IMR-90 (cell line): ENCODE measurements around the gene HDHD5. TPM values are rescaled to one million over a fixed set of nuclear protein-coding genes. Genes with fewer than 3 reads are reported as not detected.

Experiments used
- ATAC-seq: fragments of 200-7000 bp; cut with Tn5 transposase; 2 replicates; pipeline ENCODE4 v1.9.1; 2020; ENCODE audit warnings: low read depth, mild to moderate bottlenecking, moderate library complexity
- BruUV-seq: library from RNA; stranded (reverse); fragments of 400-500 nt; replicated peaks from 2 replicates; lab custom pipeline; 2021; lab: Mats Ljungman, UMichigan
- CTCF ChIA-PET: fragments of 300-600 bp; formaldehyde crosslinking; extraction: SDS; loops from one replicate; lab custom pipeline; 2021; ENCODE audit warnings: antibody characterized with exemption; lab: Yijun Ruan, JAX
- POLR2A ChIA-PET: fragments of 300-600 bp; sonication (Branson Sonifier 250); formaldehyde crosslinking; loops from one replicate; lab custom pipeline; 2022; ENCODE audit warnings: antibody characterized with exemption; ENCODE audit not compliant: unreplicated experiment; lab: Charles Lee
- DNase-seq: peaks from one replicate; pipeline ENCODE4 v3.0.0; 2013
- H2AFZ ChIP-seq: replicated peaks from 2 replicates; pipeline ENCODE3; 2013; ENCODE audit warnings: low read length, mild to moderate bottlenecking; ENCODE audit not compliant: poor library complexity
- H2AK5ac ChIP-seq: 2 replicates; pipeline ENCODE4 v1.6.1; 2013; ENCODE audit warnings: low read depth, low read length, inconsistent platforms
- H2AK9ac ChIP-seq: replicated peaks from 2 replicates; pipeline ENCODE3; 2013; ENCODE audit warnings: mild to moderate bottlenecking, low read depth, low read length, moderate library complexity; ENCODE audit not compliant: poor library complexity
- H2BK120ac ChIP-seq: 2 replicates; pipeline ENCODE4 v1.6.1; 2013; ENCODE audit warnings: low read depth, low read length, inconsistent platforms
- H2BK15ac ChIP-seq: 3 replicates; pipeline ENCODE4 v1.6.1; 2013; ENCODE audit warnings: low read depth, low read length, inconsistent platforms
- H2BK20ac ChIP-seq: 2 replicates; pipeline ENCODE4 v1.6.1; 2013; ENCODE audit warnings: low read depth, mild to moderate bottlenecking, inconsistent platforms, low read length, moderate library complexity
- H2BK5ac ChIP-seq: 2 replicates; pipeline ENCODE4 v1.6.1; 2013; ENCODE audit warnings: mild to moderate bottlenecking, low read depth, low read length, inconsistent platforms; ENCODE audit not compliant: poor library complexity, severe bottlenecking
- H3K14ac ChIP-seq: replicated peaks from 2 replicates; pipeline ENCODE4 v1.6.1; 2013; ENCODE audit warnings: low read depth, low read length, inconsistent platforms
- H3K18ac ChIP-seq: 2 replicates; pipeline ENCODE4 v1.6.1; 2013; ENCODE audit warnings: low read depth, low read length, control low read depth
- H3K23ac ChIP-seq: 2 replicates; pipeline ENCODE4 v1.6.1; 2013; ENCODE audit warnings: low read depth, low read length, inconsistent platforms
- H3K27ac ChIP-seq: 2 replicates; pipeline ENCODE4 v1.5.1; 2013; ENCODE audit warnings: mild to moderate bottlenecking, control low read depth, low read length; ENCODE audit not compliant: insufficient read depth
- H3K27me3 ChIP-seq: 2 replicates; pipeline ENCODE4 v1.6.1; 2013; ENCODE audit warnings: low read length; ENCODE audit not compliant: control insufficient read depth, insufficient read depth
- H3K36me3 ChIP-seq: 2 replicates; pipeline ENCODE4 v1.6.1; 2013; ENCODE audit warnings: low read length, mixed read lengths; ENCODE audit not compliant: control insufficient read depth, insufficient read depth
- H3K4ac ChIP-seq: 2 replicates; pipeline ENCODE4 v1.6.1; 2013; ENCODE audit warnings: low read depth, low read length, inconsistent platforms
- H3K4me1 ChIP-seq: 2 replicates; pipeline ENCODE4 v1.6.1; 2013; ENCODE audit warnings: low read length, mixed read lengths; ENCODE audit not compliant: control insufficient read depth, insufficient read depth
- H3K4me2 ChIP-seq: 2 replicates; pipeline ENCODE4 v1.6.1; 2013; ENCODE audit warnings: low read depth, mild to moderate bottlenecking, control low read depth, low read length, moderate library complexity
- H3K4me3 ChIP-seq: 2 replicates; pipeline ENCODE4 v1.5.1; 2013; ENCODE audit warnings: low read depth, mild to moderate bottlenecking, control low read depth, low read length, moderate library complexity; ENCODE audit not compliant: insufficient read depth
- H3K56ac ChIP-seq: 2 replicates; pipeline ENCODE4 v1.6.1; 2013; ENCODE audit warnings: low read length, inconsistent platforms; ENCODE audit not compliant: insufficient read depth; ENCODE audit errors: extremely low read depth
- H3K79me1 ChIP-seq, 2 experiments: 2 replicates each; pipeline ENCODE4 v1.6.1; 2013; ENCODE audit warnings: low read length in 2 of 2, inconsistent platforms in 1 of 2, low read depth in 1 of 2
- H3K9ac ChIP-seq: 2 replicates; pipeline ENCODE4 v1.6.1; 2013; ENCODE audit warnings: low read depth, low read length, control low read depth
- H3K9me1 ChIP-seq: 2 replicates; pipeline ENCODE4 v1.6.1; 2013; ENCODE audit warnings: low read length, inconsistent platforms; ENCODE audit not compliant: insufficient read depth
- H3K9me3 ChIP-seq: 2 replicates; pipeline ENCODE4 v1.6.1; 2013; ENCODE audit warnings: low read length; ENCODE audit not compliant: control insufficient read depth, insufficient read depth
- H4K20me1 ChIP-seq: 2 replicates; pipeline ENCODE4 v1.6.1; 2013; ENCODE audit warnings: low read length, inconsistent platforms; ENCODE audit not compliant: insufficient read depth
- H4K5ac ChIP-seq: 2 replicates; pipeline ENCODE4 v1.6.1; 2013; ENCODE audit warnings: mild to moderate bottlenecking, low read depth, low read length, control low read depth
- H4K8ac ChIP-seq, 2 experiments: 2 replicates each; pipeline ENCODE4 v1.6.1; 2013; ENCODE audit warnings: low read depth in 2 of 2, low read length in 2 of 2, control low read depth in 1 of 2, inconsistent platforms in 1 of 2
- H4K91ac ChIP-seq: 2 replicates; pipeline ENCODE4 v1.6.1; 2013; ENCODE audit warnings: low read depth, low read length, inconsistent platforms; ENCODE audit not compliant: insufficient read depth
- BHLHE40 ChIP-seq: fragments of 150-350 bp; IDR thresholded peaks from 2 replicates; pipeline ENCODE4 v1.6.1; 2016; ENCODE audit warnings: mild to moderate bottlenecking, low read depth, low read length
- CHD1 ChIP-seq: IDR thresholded peaks from 2 replicates; pipeline ENCODE4 v1.6.1; 2012; ENCODE audit warnings: low read depth, low read length, improper control_type of control experiment
- CTCF ChIP-seq: conservative IDR thresholded peaks from 2 replicates; pipeline ENCODE4 v1.5.1; 2012; ENCODE audit warnings: mild to moderate bottlenecking, low read depth, low read length, improper control_type of control experiment
- FOS ChIP-seq: fragments of 150-350 bp; IDR thresholded peaks from 2 replicates; pipeline ENCODE4 v1.6.1; 2016; ENCODE audit warnings: low read depth, low read length
- MXI1 ChIP-seq: IDR thresholded peaks from 2 replicates; pipeline ENCODE4 v1.6.1; 2012; ENCODE audit warnings: low read depth, mild to moderate bottlenecking, low read length, moderate library complexity, borderline replicate concordance
- NFE2L2 ChIP-seq: fragments of 150-350 bp; IDR thresholded peaks from 2 replicates; pipeline ENCODE4 v1.6.1; 2016; ENCODE audit warnings: low read depth, mild to moderate bottlenecking, low read length
- POLR2A ChIP-seq: IDR thresholded peaks from 2 replicates; pipeline ENCODE4 v1.6.1; 2012; ENCODE audit warnings: mild to moderate bottlenecking, low read depth, low read length
- RAD21 ChIP-seq: IDR thresholded peaks from 2 replicates; pipeline ENCODE4 v1.6.1; 2012; ENCODE audit warnings: low read length, improper control_type of control experiment
- RCOR1 ChIP-seq: IDR thresholded peaks from 2 replicates; pipeline ENCODE4 v1.6.1; 2012; ENCODE audit warnings: mild to moderate bottlenecking, low read length, improper control_type of control experiment; ENCODE audit not compliant: insufficient replicate concordance
- SMC3 ChIP-seq: fragments of 150-350 bp; IDR thresholded peaks from 2 replicates; pipeline ENCODE4 v1.6.1; 2016; ENCODE audit warnings: low read depth, mild to moderate bottlenecking, antibody characterized with exemption, low read length, moderate library complexity
- WGBS, 2 experiments: methylation state at CpG; one replicate each; pipeline versions ENCODE4 v1.1.5 to v1.1.7; 2013; ENCODE audit warnings: missing lambda C conversion rate in 2 of 2; ENCODE audit not compliant: insufficient read length in 1 of 2; ENCODE audit errors: extremely low coverage in 2 of 2; 5-methylcytosine and 5-hydroxymethylcytosine counted together
- dilution Hi-C: fragments of 300-500 bp; cut with HindIII; formaldehyde crosslinking; loops from one replicate; pipeline ENCODE4 v1.14.3; 2018; ENCODE audit warnings: low sequenced_read_pairs; ENCODE audit not compliant: unreplicated experiment
- in situ Hi-C: fragments of 300-500 bp; cut with MboI; formaldehyde crosslinking; loops from 3 replicates; pipeline ENCODE4 v1.14.3; 2019; ENCODE audit warnings: low sequenced_read_pairs, inconsistent platforms, mixed read lengths
- intact Hi-C: fragments of 100-400 bp; cut with micrococcal nuclease; formaldehyde crosslinking; loops from 2 replicates; pipeline ENCODE4 v1.10.0; 2022
- polyA plus RNA-seq, 3 experiments: library from polyadenylated mRNA; depleted of rRNA; stranded (reverse); fragments of >200 nt; gene quantifications; 2 replicates each; pipeline ENCODE4 v1.2.3, GENCODE V29; 2012; ENCODE audit warnings: low replicate concordance in 1 of 3
- total RNA-seq: library from RNA; depleted of rRNA; stranded (reverse); fragments of >200 nt; gene quantifications from 2 replicates; pipeline ENCODE4 v1.2.3, GENCODE V29; 2012
- TF ChIP-seq, protein P1 (sequence below): fragments of 150-350 bp; IDR thresholded peaks from 2 replicates; pipeline ENCODE4 v1.6.1; 2017; ENCODE audit warnings: mild to moderate bottlenecking, antibody characterized with exemption, low read length, low read depth
- TF ChIP-seq, protein P2 (sequence below): fragments of 150-350 bp; IDR thresholded peaks from 2 replicates; pipeline ENCODE4 v1.6.1; 2016; ENCODE audit warnings: low read depth, mild to moderate bottlenecking, low read length, moderate library complexity, borderline replicate concordance

The HDHD5 gene
- total and polyA plus RNA-seq, 2 of the 4 experiments (the other 2 are of a cell fraction) = 31.9 to 37.5 TPM

- Histone ChIP-seq H3K9me1 (no peaks in the 10 kb centered on the region), H3K23ac (no peak overlapping the region), H2BK5ac (no peak overlapping the region), H2BK20ac (no peak overlapping the region), H3K27me3 (peaks cover 29% of the 10 kb centered on the region), H3K4ac (no peak overlapping the region), H3K9me3 (no peaks in the 10 kb centered on the region), H3K14ac (no peak overlapping the region), H3K79me1 (no peaks in the 10 kb centered on the region), H2BK15ac (no peak overlapping the region), H3K4me3 (no peak overlapping the region), H2AK9ac (no peak overlapping the region), H3K4me1 (no peaks in the 10 kb centered on the region), H3K27ac (no peak overlapping the region), H4K20me1 (no peaks in the 10 kb centered on the region), H3K9ac (no peak overlapping the region), H4K8ac (no peak overlapping the region), H4K5ac (no peak overlapping the region), H4K91ac (no peak overlapping the region), H3K18ac (no peak overlapping the region), H3K36me3 (no peaks in the 10 kb centered on the region), H2BK120ac (no peak overlapping the region), H3K56ac (no peak overlapping the region), H3K4me2 (no peak overlapping the region), H2AFZ (no peak overlapping the region), H2AK5ac (no peak overlapping the region)
- intact Hi-C loops (no loop called here), in situ Hi-C loops (no loop called here), dilution Hi-C loops (no loop called here)
- no peak for ATAC-seq
- ChIA-PET CTCF (no interaction called here), POLR2A (no interaction called here)
- TF ChIP-seq CHD1 (no peak), FOS (no peak), MXI1 (no peak), RCOR1 (no peak), SMC3 (no peak), RAD21 (no peak), POLR2A (no peak), NFE2L2 (no peak), BHLHE40 (no peak), CTCF (no peak)
- TF ChIP-seq, protein P1, sequence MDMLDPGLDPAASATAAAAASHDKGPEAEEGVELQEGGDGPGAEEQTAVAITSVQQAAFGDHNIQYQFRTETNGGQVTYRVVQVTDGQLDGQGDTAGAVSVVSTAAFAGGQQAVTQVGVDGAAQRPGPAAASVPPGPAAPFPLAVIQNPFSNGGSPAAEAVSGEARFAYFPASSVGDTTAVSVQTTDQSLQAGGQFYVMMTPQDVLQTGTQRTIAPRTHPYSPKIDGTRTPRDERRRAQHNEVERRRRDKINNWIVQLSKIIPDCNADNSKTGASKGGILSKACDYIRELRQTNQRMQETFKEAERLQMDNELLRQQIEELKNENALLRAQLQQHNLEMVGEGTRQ = no peak
- TF ChIP-seq, protein P2, sequence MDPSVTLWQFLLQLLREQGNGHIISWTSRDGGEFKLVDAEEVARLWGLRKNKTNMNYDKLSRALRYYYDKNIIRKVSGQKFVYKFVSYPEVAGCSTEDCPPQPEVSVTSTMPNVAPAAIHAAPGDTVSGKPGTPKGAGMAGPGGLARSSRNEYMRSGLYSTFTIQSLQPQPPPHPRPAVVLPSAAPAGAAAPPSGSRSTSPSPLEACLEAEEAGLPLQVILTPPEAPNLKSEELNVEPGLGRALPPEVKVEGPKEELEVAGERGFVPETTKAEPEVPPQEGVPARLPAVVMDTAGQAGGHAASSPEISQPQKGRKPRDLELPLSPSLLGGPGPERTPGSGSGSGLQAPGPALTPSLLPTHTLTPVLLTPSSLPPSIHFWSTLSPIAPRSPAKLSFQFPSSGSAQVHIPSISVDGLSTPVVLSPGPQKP = no peak
- no peak for DNase-seq
- no TSS peak for BruUV-seq
- 80% methylated on average over 1 of the region's 4 CpGs; no CpG with 5 or more reads in 1 of the 2 experiments for WGBS, 2 experiments
These were observed 40.7 kb downstream of the HDHD5 start for GRCh38 chr22:17118342-17118741.
